Activated naive CD8-positive, alpha-beta T cell (primary cell): Measurements from ENCODE around the gene ARHGAP30.
A peak's percentile ranks its signal among the peaks of the same experiment; 100 is the strongest.
"Not testable (repeated sequence)": the region's sequence is repeated elsewhere in the genome, so short reads cannot be mapped to it uniquely, and the experiment has no call there.

ENCODE experiments used
- H3K27ac Mint-ChIP-seq: one replicate; pipeline ENCODE4 v1.8.0; 2021; ENCODE audit warnings: mixed read lengths
- H3K27me3 Mint-ChIP-seq: one replicate; pipeline ENCODE4 v1.8.0; 2021; ENCODE audit warnings: mixed read lengths
- H3K36me3 Mint-ChIP-seq: one replicate; pipeline ENCODE4 v1.8.0; 2021; ENCODE audit warnings: mixed read lengths
- H3K4me1 Mint-ChIP-seq: one replicate; pipeline ENCODE4 v1.8.0; 2021; ENCODE audit warnings: low read depth, mixed read lengths
- H3K4me3 Mint-ChIP-seq: one replicate; pipeline ENCODE4 v1.8.0; 2021; ENCODE audit warnings: mild to moderate bottlenecking, mixed read lengths
- H3K9me3 Mint-ChIP-seq: one replicate; pipeline ENCODE4 v1.8.0; 2021; ENCODE audit warnings: low read depth, mixed read lengths

Gene ARHGAP30

GRCh38 chr1:161020509-161021164, 49.1 kb downstream of the ARHGAP30 start, which contains the start of gene F11R:
TSS of gene F11R (minus strand) at chr1:161021152. CDS start at chr1:161021073, 79 bp downstream.
- Mint-ChIP-seq H3K27ac (peak within 1 kb of the TSS; percentile 87), H3K4me3 (peak within 1 kb of the TSS; percentile 92), H3K4me1 (peaks cover 31% of the 10 kb centered on the region), H3K27me3 (no peaks in the 10 kb centered on the region), H3K9me3 (no peaks in the 10 kb centered on the region), H3K36me3 (no peaks in the 10 kb centered on the region)

- H3K36me3 Mint-ChIP-seq: no peaks in the 10 kb centered on the region
- peaks cover 31% of the 10 kb centered on the region for H3K4me1 Mint-ChIP-seq
- peak overlapping the region; percentile 29 for H3K27ac Mint-ChIP-seq
- no peaks in the 10 kb centered on the region for H3K27me3 Mint-ChIP-seq
- H3K9me3 Mint-ChIP-seq: no peaks in the 10 kb centered on the region
- peak overlapping the region; percentile 92 for H3K4me3 Mint-ChIP-seq
Measured at GRCh38 chr1:161019751-161020495, 49.8 kb downstream of the ARHGAP30 start.

- H3K27ac Mint-ChIP-seq, H3K9me3 Mint-ChIP-seq, H3K27me3 Mint-ChIP-seq, H3K36me3 Mint-ChIP-seq: not testable (repeated sequence)
- Mint-ChIP-seq H3K4me1 (peaks cover 33% of the 10 kb centered on the region), H3K4me3 (peak overlapping the region; percentile 6)
Measured at GRCh38 chr1:161019111-161019660, 50.5 kb downstream of the ARHGAP30 start.

GRCh38 chr1:161018631-161018930, 51.1 kb downstream of the ARHGAP30 start:
- peaks cover 39% of the 10 kb centered on the region for H3K4me1 Mint-ChIP-seq
- H3K27ac Mint-ChIP-seq: no peak overlapping the region
- no peak overlapping the region for H3K4me3 Mint-ChIP-seq
- no peaks in the 10 kb centered on the region for H3K36me3 Mint-ChIP-seq
- H3K27me3 Mint-ChIP-seq: no peaks in the 10 kb centered on the region
- H3K9me3 Mint-ChIP-seq: no peaks in the 10 kb centered on the region

- no peaks in the 10 kb centered on the region for H3K27me3 Mint-ChIP-seq
- no peaks in the 10 kb centered on the region for H3K9me3 Mint-ChIP-seq
- no peak overlapping the region for H3K27ac Mint-ChIP-seq
- no peaks in the 10 kb centered on the region for H3K36me3 Mint-ChIP-seq
- H3K4me3 Mint-ChIP-seq: no peak overlapping the region
- H3K4me1 Mint-ChIP-seq: peaks cover 45% of the 10 kb centered on the region
Measured at GRCh38 chr1:161017756-161018630, 51.7 kb downstream of the ARHGAP30 start.

- H3K4me3 Mint-ChIP-seq, H3K36me3 Mint-ChIP-seq, H3K27me3 Mint-ChIP-seq, H3K9me3 Mint-ChIP-seq, H3K27ac Mint-ChIP-seq: not testable (repeated sequence)
- H3K4me1 Mint-ChIP-seq: peaks cover 49% of the 10 kb centered on the region
Measured at GRCh38 chr1:161017181-161017580, 52.5 kb downstream of the ARHGAP30 start.

GRCh38 chr1:161016683-161017082, 53.0 kb downstream of the ARHGAP30 start:
- Mint-ChIP-seq H3K4me1 (peaks cover 50% of the 10 kb centered on the region), H3K27ac (peak overlapping the region; percentile 68)
- H3K9me3 Mint-ChIP-seq, H3K36me3 Mint-ChIP-seq, H3K4me3 Mint-ChIP-seq, H3K27me3 Mint-ChIP-seq: not testable (repeated sequence)

- Mint-ChIP-seq H3K4me3 (peak overlapping the region; percentile 78), H3K27me3 (no peaks in the 10 kb centered on the region), H3K27ac (peak overlapping the region; percentile 95), H3K4me1 (peaks cover 27% of the 10 kb centered on the region), H3K9me3 (no peaks in the 10 kb centered on the region), H3K36me3 (no peaks in the 10 kb centered on the region)
Measured at GRCh38 chr1:161013488-161014230, 56.0 kb downstream of the ARHGAP30 start.

- Mint-ChIP-seq H3K27me3 (no peaks in the 10 kb centered on the region), H3K36me3 (no peaks in the 10 kb centered on the region), H3K4me3 (peak overlapping the region; percentile 78), H3K27ac (peak overlapping the region; percentile 95), H3K9me3 (no peaks in the 10 kb centered on the region), H3K4me1 (peaks cover 27% of the 10 kb centered on the region)
Measured at GRCh38 chr1:161013131-161013487, 56.6 kb downstream of the ARHGAP30 start.

- Mint-ChIP-seq H3K27me3 (no peaks in the 10 kb centered on the region), H3K4me3 (no peak overlapping the region), H3K9me3 (no peaks in the 10 kb centered on the region), H3K36me3 (peaks cover 3% of the 10 kb centered on the region), H3K27ac (no peak overlapping the region), H3K4me1 (peaks cover 27% of the 10 kb centered on the region)
Measured at GRCh38 chr1:161012420-161012819, 57.3 kb downstream of the ARHGAP30 start.

GRCh38 chr1:161009602-161010211, 60.0 kb downstream of the ARHGAP30 start:
- Mint-ChIP-seq H3K4me3 (no peak overlapping the region), H3K36me3 (peaks cover 3% of the 10 kb centered on the region), H3K9me3 (no peaks in the 10 kb centered on the region), H3K4me1 (peaks cover 25% of the 10 kb centered on the region), H3K27me3 (no peaks in the 10 kb centered on the region), H3K27ac (no peak overlapping the region)

GRCh38 chr1:161008869-161009510, 60.7 kb downstream of the ARHGAP30 start:
- H3K27ac Mint-ChIP-seq: no peak overlapping the region

GRCh38 chr1:161007369-161007768, 62.3 kb downstream of the ARHGAP30 start:
- peaks cover 3% of the 10 kb centered on the region for H3K36me3 Mint-ChIP-seq
- peaks cover 6% of the 10 kb centered on the region for H3K4me1 Mint-ChIP-seq
- no peaks in the 10 kb centered on the region for H3K27me3 Mint-ChIP-seq
- H3K9me3 Mint-ChIP-seq: no peaks in the 10 kb centered on the region
- H3K27ac Mint-ChIP-seq: no peak overlapping the region
- no peak overlapping the region for H3K4me3 Mint-ChIP-seq

More at GRCh38 chr1:161008869-161009510, 60.7 kb downstream of the ARHGAP30 start:
- Mint-ChIP-seq H3K4me3 (no peak overlapping the region), H3K4me1 (peaks cover 21% of the 10 kb centered on the region), H3K27me3 (no peaks in the 10 kb centered on the region), H3K9me3 (no peaks in the 10 kb centered on the region), H3K36me3 (peaks cover 3% of the 10 kb centered on the region)

- Mint-ChIP-seq H3K9me3 (no peaks in the 10 kb centered on the region), H3K36me3 (peaks cover 3% of the 10 kb centered on the region), H3K27me3 (no peaks in the 10 kb centered on the region), H3K4me3 (no peak overlapping the region), H3K27ac (no peak overlapping the region), H3K4me1 (no peaks in the 10 kb centered on the region)
Measured at GRCh38 chr1:161006563-161006962, 63.1 kb downstream of the ARHGAP30 start.
